Vagina (tissue), 2 donors: ENCODE data around the gene PIR.

Experiments
- CTCF ChIP-seq, 3 experiments: fragments of 450-650 bp in 2 of 3; fragments of 200-600 bp in 1 of 3; sonication (generic) in 1 of 3; IDR thresholded peaks; one replicate each; pipeline ENCODE4 v1.5.1; 2017 to 2019; ENCODE audit warnings: antibody characterized with exemption in 3 of 3, mild to moderate bottlenecking in 2 of 3, moderate library complexity in 2 of 3
- POLR2A ChIP-seq, 2 donors: fragments of 450-650 bp; IDR thresholded peaks; one replicate each; pipeline ENCODE4 v1.6.1; 2017; ENCODE audit warnings: antibody characterized with exemption in 2 of 2, mild to moderate bottlenecking in 2 of 2, moderate library complexity in 2 of 2

- TF ChIP-seq POLR2A (IDR thresholded peaks at IDR 0.05) (no peak), CTCF (IDR thresholded peaks at IDR 0.05) (no peak)
These were observed 11.5 kb upstream of the PIR start for GRCh38 chrX:15504661-15505060.
